Neutrophil (primary cell): Measurements from ENCODE around the gene SNX18.

ENCODE experiments used
- H3K27ac ChIP-seq: fragments of 200-600 bp; sonication (generic); 2 replicates; pipeline ENCODE4 v1.5.1; 2016; ENCODE audit warnings: mild to moderate bottlenecking, moderate library complexity
- H3K27me3 ChIP-seq: fragments of 200-600 bp; sonication (generic); 2 replicates; pipeline ENCODE4 v1.6.0; 2016; ENCODE audit warnings: mild to moderate bottlenecking
- H3K36me3 ChIP-seq: fragments of 200-600 bp; sonication (generic); 2 replicates; pipeline ENCODE4 v1.5.1; 2017
- H3K4me1 ChIP-seq, 2 experiments: fragments of 200-600 bp in 1 of 2; sonication (generic) in 1 of 2; 1 replicate in 1 of 2; 2 replicates in 1 of 2; pipeline versions ENCODE4 v1.5.1 to v1.6.1; 2013 to 2016; ENCODE audit warnings: low read depth in 1 of 2, low read length in 1 of 2, mild to moderate bottlenecking in 1 of 2, moderate library complexity in 1 of 2; ENCODE audit not compliant: control insufficient read depth in 1 of 2, insufficient read depth in 1 of 2
- H3K4me3 ChIP-seq, 2 experiments: fragments of 200-600 bp in 1 of 2; sonication (generic) in 1 of 2; 1 replicate in 1 of 2; 2 replicates in 1 of 2; pipeline ENCODE4 v1.5.1; 2013 to 2016; ENCODE audit warnings: low read depth in 1 of 2, low read length in 1 of 2, mild to moderate bottlenecking in 1 of 2, moderate library complexity in 1 of 2
- H3K9me3 ChIP-seq: fragments of 200-600 bp; sonication (generic); 2 replicates; pipeline ENCODE4 v1.5.1; 2016
- TF ChIP-seq, protein P1 (sequence below): fragments of 200-600 bp; sonication (generic); IDR thresholded peaks from 2 replicates; pipeline ENCODE4 v1.5.1; 2016; ENCODE audit warnings: antibody characterized with exemption

The SNX18 gene

DNA sequence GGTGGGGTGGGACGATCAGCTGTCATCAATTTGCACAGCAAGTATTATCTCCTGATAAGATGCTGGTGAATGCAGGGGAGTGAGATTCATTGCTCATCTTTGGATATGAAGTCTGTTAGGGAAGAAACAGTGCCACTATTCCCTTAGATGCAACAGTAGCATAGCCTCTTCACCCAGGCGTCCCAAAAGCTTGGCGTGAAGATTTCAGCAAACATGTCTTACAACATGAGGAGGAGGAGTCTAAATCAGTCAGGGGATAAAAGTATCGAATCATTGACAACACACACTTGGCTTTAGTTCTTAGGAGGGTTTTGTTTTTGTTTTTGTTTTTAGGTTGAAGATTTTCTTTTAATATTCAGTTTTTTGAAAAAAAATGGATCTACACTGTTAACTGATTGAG lies 26.5 kb downstream of the SNX18 start:
- H3K27ac ChIP-seq = peak overlapping the region; percentile 62
- peaks cover 50% of the 10 kb centered on the region for H3K36me3 ChIP-seq
- H3K9me3 ChIP-seq = no peaks in the 10 kb centered on the region
- no peak overlapping the region for H3K4me3 ChIP-seq
- peaks cover 42 to 51% of the 10 kb centered on the region in 2 experiments for H3K4me1 ChIP-seq
- H3K27me3 ChIP-seq = no peaks in the 10 kb centered on the region
- TF ChIP-seq, protein P1, sequence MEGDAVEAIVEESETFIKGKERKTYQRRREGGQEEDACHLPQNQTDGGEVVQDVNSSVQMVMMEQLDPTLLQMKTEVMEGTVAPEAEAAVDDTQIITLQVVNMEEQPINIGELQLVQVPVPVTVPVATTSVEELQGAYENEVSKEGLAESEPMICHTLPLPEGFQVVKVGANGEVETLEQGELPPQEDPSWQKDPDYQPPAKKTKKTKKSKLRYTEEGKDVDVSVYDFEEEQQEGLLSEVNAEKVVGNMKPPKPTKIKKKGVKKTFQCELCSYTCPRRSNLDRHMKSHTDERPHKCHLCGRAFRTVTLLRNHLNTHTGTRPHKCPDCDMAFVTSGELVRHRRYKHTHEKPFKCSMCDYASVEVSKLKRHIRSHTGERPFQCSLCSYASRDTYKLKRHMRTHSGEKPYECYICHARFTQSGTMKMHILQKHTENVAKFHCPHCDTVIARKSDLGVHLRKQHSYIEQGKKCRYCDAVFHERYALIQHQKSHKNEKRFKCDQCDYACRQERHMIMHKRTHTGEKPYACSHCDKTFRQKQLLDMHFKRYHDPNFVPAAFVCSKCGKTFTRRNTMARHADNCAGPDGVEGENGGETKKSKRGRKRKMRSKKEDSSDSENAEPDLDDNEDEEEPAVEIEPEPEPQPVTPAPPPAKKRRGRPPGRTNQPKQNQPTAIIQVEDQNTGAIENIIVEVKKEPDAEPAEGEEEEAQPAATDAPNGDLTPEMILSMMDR = no peak

DNA sequence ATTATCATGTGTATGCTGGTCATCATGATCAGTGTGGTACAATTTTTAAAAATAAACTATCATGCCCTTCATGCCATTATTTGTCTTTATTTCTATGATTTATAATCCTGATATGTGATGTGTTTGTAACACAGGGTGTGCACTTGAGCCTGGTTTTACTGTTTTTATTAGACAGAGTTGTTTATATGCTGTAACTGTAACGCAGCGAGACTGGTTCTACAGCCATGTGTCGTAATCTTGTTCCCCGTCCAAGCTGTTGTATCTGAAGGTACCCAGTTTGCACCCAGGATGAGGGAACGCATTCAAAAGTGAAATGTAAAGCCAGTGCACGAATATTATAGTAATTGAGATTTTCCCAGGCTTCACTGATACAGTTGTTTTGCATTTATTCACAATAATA lies 28.2 kb downstream of the SNX18 start:
- Histone ChIP-seq H3K27me3 (no peaks in the 10 kb centered on the region), H3K36me3 (peaks cover 57% of the 10 kb centered on the region), H3K27ac (peak overlapping the region; percentile 56), H3K9me3 (no peaks in the 10 kb centered on the region), H3K4me1 (peaks cover 39 to 55% of the 10 kb centered on the region in 2 experiments), H3K4me3 (no peak overlapping the region)
- TF ChIP-seq, protein P1 = no peak

DNA sequence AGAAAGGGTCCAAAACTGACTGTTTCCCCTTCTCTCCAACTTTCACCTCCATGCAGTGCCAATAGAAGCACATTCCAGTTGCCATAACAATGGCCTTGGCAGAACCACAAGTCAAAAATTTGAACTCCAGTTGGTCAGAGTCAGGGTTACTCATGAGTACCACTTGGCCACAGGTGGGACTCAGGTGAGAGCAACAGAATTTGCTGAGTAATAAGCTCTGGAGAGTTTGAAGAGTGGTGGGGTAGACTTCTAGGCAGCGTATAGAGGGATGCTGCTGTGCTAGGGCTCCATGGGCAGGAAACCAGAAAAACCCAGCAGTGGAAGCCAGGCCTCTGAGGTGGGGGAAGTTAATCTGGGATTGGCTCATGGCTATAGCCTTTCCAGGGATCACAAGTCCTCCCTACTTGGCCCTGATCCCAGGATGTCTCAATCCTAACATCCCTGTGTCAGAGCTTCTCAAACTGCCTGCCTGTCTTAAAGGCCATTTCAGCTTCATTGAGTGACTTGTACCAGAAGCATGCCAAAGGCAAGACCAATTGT lies 30.2 kb downstream of the SNX18 start:
- Histone ChIP-seq H3K36me3 (peaks cover 67% of the 10 kb centered on the region), H3K4me1 (peaks cover 35 to 50% of the 10 kb centered on the region in 2 experiments), H3K4me3 (no peak overlapping the region), H3K27me3 (no peaks in the 10 kb centered on the region), H3K27ac (peak overlapping the region; percentile 56), H3K9me3 (no peaks in the 10 kb centered on the region)
- TF ChIP-seq, protein P1 = no peak

DNA sequence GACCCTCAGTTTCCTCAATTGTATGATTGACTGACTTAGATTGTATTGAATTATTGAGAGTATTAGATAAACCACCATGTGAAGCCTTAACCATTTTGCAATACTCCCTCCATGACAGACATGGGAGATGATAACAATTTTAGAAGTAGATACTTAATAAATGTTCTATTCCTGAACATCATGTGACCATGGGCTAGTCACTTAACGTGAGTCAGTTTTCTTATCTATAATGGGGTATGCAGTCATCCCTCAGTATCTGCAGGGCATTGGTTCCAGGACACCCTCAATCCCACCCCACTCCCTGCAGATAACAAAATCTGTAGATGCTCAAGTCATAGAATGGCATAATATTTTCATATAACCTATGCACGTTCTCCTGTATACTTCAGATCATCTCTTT lies 31.0 kb downstream of the SNX18 start:
- Histone ChIP-seq H3K4me1 (peaks cover 35 to 49% of the 10 kb centered on the region in 2 experiments), H3K36me3 (peaks cover 60% of the 10 kb centered on the region), H3K27ac (peak overlapping the region; percentile 56), H3K4me3 (no peak overlapping the region), H3K9me3 (no peaks in the 10 kb centered on the region), H3K27me3 (no peaks in the 10 kb centered on the region)
- TF ChIP-seq, protein P1 = no peak

DNA sequence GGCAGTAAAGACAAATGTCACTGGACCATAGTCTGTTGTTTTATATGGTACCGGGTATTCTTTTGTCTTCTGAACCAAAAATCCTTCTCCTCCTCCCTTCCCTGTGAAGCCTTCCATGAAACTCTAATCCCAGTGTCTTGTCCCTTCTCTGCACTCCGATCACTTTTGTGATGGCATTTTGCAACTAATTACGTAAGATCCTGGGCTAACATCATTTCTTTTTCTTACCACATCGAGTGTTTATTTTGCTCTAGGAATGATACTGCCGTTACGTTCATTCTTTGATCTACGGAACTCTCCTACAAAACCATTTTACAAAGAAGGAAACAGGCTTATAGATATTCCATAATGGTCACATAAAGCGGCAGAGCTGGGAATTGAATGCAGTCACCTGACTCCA lies 33.7 kb downstream of the SNX18 start:
- Histone ChIP-seq H3K4me3 (peak overlapping the region in 1 of 2 experiments; percentile 8), H3K9me3 (no peaks in the 10 kb centered on the region), H3K36me3 (peaks cover 42% of the 10 kb centered on the region), H3K27me3 (no peaks in the 10 kb centered on the region), H3K27ac (peak overlapping the region; percentile 58), H3K4me1 (peaks cover 32 to 33% of the 10 kb centered on the region in 2 experiments)
- TF ChIP-seq, protein P1 = no peak
